HG03342 (cell line): ENCODE measurements around the gene YWHAE.
A peak's percentile ranks its signal among the peaks of the same experiment; 100 is the strongest.
"Not testable (repeated sequence)": the region's sequence is repeated elsewhere in the genome, so short reads cannot be mapped to it uniquely, and the experiment has no call there.

Source experiments
- ATAC-seq: cut with Tn5 transposase; IDR thresholded peaks from one replicate; pipeline ENCODE4 v1.9.1; 2021; ENCODE audit warnings: mild to moderate bottlenecking, moderate library complexity; ENCODE audit not compliant: unreplicated experiment

YWHAE gene

GRCh38 chr17:1399679-1400512 is at the start of gene YWHAE:
Gene YWHAE (minus strand): TSS chr17:1400222. CDS start chr17:1400110, 112 bp downstream.
- peak; percentile 85 for ATAC-seq

GRCh38 chr17:1449412-1449967 is 49.5 kb upstream of the YWHAE start:
- no peak for ATAC-seq

GRCh38 chr17:1447052-1447451 is 47.0 kb upstream of the YWHAE start:
- no peak for ATAC-seq

- ATAC-seq: no peak
Observed at GRCh38 chr17:1446201-1446600, 46.2 kb upstream of the YWHAE start.

GRCh38 chr17:1445695-1446094 is 45.7 kb upstream of the YWHAE start:
- ATAC-seq: not testable (repeated sequence)

- not testable (repeated sequence) for ATAC-seq
Observed at GRCh38 chr17:1442721-1443120, 42.7 kb upstream of the YWHAE start.

GRCh38 chr17:1442187-1442586 is 42.2 kb upstream of the YWHAE start:
- no peak for ATAC-seq

GRCh38 chr17:1440921-1441320 is 40.9 kb upstream of the YWHAE start:
- no peak for ATAC-seq

- no peak for ATAC-seq
Observed at GRCh38 chr17:1438593-1439083, 38.6 kb upstream of the YWHAE start.

GRCh38 chr17:1435326-1435725 is 35.3 kb upstream of the YWHAE start:
- no peak for ATAC-seq

GRCh38 chr17:1434150-1434549 is 34.1 kb upstream of the YWHAE start:
- no peak for ATAC-seq

- no peak for ATAC-seq
Observed at GRCh38 chr17:1431631-1432104, 31.6 kb upstream of the YWHAE start.

- no peak for ATAC-seq
Observed at GRCh38 chr17:1423456-1424135, 23.6 kb upstream of the YWHAE start.

- ATAC-seq: no peak
Observed at GRCh38 chr17:1422885-1423284, 22.9 kb upstream of the YWHAE start.

- ATAC-seq: no peak
Observed at GRCh38 chr17:1421470-1421869, 21.4 kb upstream of the YWHAE start.

GRCh38 chr17:1420981-1421380 is 21.0 kb upstream of the YWHAE start:
- ATAC-seq: no peak

- ATAC-seq: no peak
Observed at GRCh38 chr17:1420163-1420562, 20.1 kb upstream of the YWHAE start.

GRCh38 chr17:1418476-1418875 is 18.5 kb upstream of the YWHAE start:
- not testable (repeated sequence) for ATAC-seq

GRCh38 chr17:1416414-1416813 is 16.4 kb upstream of the YWHAE start:
- ATAC-seq: no peak

- ATAC-seq: no peak
Observed at GRCh38 chr17:1414634-1415033, 14.6 kb upstream of the YWHAE start.

- no peak for ATAC-seq
Observed at GRCh38 chr17:1414001-1414574, 14.1 kb upstream of the YWHAE start.
